ENCODE data around the gene E2F2. TPM values are rescaled to one million over a fixed set of nuclear protein-coding genes. Genes with fewer than 3 reads are reported as not detected.

Gene E2F2
- total and polyA plus RNA-seq, 11 donors = 0.04 to 2.7 (median 0.15) TPM; not detected in 1

DNA sequence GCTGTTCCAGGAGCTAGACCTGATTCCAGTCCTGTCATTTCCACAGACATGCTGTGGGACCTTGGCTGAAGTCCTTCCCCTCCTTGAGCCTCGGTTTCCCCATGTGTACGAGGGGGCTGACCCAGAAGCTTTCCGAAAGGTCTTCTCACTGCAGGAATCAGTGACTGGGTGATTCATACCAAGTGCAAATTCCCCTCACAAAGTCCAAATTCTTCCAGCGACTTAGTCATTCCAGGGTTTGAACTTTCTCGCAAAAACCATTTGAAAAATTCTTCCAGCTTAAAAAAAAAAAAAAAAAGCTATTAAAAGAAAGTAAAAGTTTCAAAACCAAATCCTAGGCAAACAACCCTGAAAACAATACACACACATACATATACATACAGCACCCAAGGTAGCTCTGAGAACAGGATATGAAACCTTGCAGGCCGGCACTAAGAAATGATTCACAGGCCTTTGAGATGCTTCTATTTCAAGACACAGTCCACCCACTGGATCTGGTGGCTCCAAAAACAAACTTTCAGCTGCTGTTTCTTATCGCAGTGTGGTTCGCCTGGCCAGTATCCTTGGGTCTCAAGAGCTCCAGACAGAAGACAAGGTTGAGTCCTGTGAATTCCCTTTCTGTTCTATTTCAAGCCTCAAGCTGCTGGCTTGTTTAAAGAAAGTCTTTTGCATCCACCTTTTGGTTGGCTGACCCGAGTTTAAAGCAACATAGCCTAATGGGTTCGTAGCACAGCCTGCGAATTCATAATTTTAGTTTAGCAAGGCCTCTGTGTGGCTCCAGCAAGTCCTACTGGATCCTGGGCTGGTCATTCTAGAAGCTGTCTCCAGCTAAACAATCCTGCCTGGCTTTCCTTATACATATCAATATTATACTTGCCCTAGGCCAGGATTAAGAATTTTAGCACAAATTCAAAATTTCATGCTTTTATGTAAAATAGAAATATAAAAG lies 46.3 kb upstream of the E2F2 start:
- 31 to 50% (median 43%) methylated on average over 11 of the region's 11 CpGs for WGBS, 4 donors
- TF ChIP-seq, protein P1, sequence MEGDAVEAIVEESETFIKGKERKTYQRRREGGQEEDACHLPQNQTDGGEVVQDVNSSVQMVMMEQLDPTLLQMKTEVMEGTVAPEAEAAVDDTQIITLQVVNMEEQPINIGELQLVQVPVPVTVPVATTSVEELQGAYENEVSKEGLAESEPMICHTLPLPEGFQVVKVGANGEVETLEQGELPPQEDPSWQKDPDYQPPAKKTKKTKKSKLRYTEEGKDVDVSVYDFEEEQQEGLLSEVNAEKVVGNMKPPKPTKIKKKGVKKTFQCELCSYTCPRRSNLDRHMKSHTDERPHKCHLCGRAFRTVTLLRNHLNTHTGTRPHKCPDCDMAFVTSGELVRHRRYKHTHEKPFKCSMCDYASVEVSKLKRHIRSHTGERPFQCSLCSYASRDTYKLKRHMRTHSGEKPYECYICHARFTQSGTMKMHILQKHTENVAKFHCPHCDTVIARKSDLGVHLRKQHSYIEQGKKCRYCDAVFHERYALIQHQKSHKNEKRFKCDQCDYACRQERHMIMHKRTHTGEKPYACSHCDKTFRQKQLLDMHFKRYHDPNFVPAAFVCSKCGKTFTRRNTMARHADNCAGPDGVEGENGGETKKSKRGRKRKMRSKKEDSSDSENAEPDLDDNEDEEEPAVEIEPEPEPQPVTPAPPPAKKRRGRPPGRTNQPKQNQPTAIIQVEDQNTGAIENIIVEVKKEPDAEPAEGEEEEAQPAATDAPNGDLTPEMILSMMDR (IDR thresholded peaks at IDR 0.05) = no peak
- no peak for TF ChIP-seq POLR2A (IDR thresholded peaks at IDR 0.05)
- intact Hi-C loops (cut with DNase I) = loop anchor here in 1 of 10 donors (1.0 kb wide), 1 partner anchor 15 kb away; no protein-coding TSS in a partner anchor
- Histone ChIP-seq H3K9me3 (no peaks in the 10 kb centered on the region), H3K27me3 (no peaks in the 10 kb centered on the region), H3K36me3 (no peaks in the 10 kb centered on the region), H3K27ac (peak overlapping the region; percentile 40 to 87 (median 79)), H3K4me3 (peak overlapping the region in 8 of 12 donors; percentile 5 to 43 (median 26)), H3K4me1 (peaks cover 0 to 53% (median 34%) of the 10 kb centered on the region in 12 donors)
- ATAC-seq = peak; percentile 52 to 86 (median 82)
- peak in 4 of 5 donors; percentile 56 to 71 (median 66) for DNase-seq

DNA sequence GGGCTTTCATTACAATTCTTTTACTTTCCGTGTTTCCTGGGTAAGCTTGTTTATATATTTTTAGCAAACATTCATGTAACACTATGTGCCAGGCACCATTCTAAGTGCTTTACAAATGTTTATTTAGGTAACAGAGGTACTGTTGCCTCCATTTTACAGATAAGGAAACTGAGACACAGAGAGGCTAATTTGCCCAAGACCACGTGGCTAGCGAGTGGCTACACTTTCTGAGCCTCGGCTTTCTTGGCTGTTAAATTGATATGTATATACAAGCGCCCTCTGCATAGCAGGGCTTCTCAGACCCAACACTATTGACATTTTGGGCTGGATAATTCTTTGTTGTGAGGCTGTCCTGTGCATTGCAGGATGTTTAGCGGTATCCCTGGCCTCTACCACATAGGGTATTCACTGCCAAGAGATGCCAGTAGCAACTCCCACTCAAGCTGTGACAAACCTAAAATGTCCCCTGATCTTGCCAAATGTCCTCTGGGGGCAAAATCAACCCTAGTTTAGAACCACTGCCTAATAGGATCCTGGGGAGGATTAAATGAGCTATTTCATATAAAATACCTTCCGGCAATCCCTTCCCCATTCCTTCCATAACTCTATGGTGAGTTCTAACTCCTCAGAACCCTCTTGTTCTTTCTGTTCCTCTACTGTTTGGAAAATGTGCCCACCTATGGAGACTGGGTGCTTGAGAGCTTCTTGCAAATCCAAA lies 45.5 kb upstream of the E2F2 start:
- Histone ChIP-seq H3K27ac (peak overlapping the region; percentile 40 to 87 (median 79)), H3K27me3 (no peaks in the 10 kb centered on the region), H3K4me1 (peaks cover 0 to 52% (median 34%) of the 10 kb centered on the region in 12 donors), H3K4me3 (peak overlapping the region in 8 of 12 donors; percentile 5 to 43 (median 26)), H3K36me3 (no peaks in the 10 kb centered on the region), H3K9me3 (no peaks in the 10 kb centered on the region)
- intact Hi-C loops (cut with DNase I) = loop anchor here in 1 of 10 donors (1.0 kb wide), 1 partner anchor 14 kb away; no protein-coding TSS in a partner anchor
- ATAC-seq = no peak
- DNase-seq = no peak
- WGBS, 4 donors = 77 to 82% (median 81%) methylated on average over 7 of the region's 7 CpGs
- no peak for TF ChIP-seq POLR2A (IDR thresholded peaks at IDR 0.05)
- TF ChIP-seq, protein P1 (IDR thresholded peaks at IDR 0.05) = no peak

DNA sequence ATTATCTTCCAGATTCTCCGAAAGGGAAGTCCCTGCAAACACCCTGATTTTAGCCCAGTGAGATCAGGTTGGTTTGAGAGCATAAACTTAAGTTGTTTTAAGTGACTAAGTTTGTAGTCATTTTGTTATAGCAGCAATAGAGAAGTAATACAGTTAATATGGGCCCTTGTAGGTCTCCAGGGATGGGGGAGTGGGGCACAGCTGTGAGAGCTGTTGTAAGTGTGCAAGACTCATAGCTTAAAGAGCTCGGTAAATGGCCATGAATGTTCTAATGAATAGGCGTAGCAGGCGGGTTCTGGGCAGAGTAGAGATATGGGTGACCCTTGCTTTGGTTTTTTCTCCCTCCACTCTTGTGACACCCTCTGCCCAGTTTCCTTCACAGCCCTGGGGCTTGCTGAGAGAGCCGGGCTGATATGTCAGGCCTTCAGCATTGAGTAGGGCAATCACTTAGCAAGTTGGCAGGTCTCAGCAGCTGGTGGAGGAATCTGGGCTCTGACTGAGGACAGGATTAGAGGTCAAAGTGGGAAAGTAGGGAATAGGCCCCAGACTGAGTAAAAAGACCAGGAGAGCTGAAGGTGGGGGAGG lies 44.3 kb upstream of the E2F2 start:
- H3K36me3 ChIP-seq = no peaks in the 10 kb centered on the region
- no peak for DNase-seq
- H3K9me3 ChIP-seq = no peaks in the 10 kb centered on the region
- 60 to 71% (median 67%) methylated on average over 5 of the region's 5 CpGs for WGBS, 4 donors
- H3K4me1 ChIP-seq = peaks cover 0 to 42% (median 32%) of the 10 kb centered on the region in 12 donors
- no peaks in the 10 kb centered on the region for H3K27me3 ChIP-seq
- intact Hi-C loops (cut with DNase I) = no loop called here
- H3K27ac ChIP-seq = peak overlapping the region in 11 of 12 donors; percentile 36 to 87 (median 73)
- no peak overlapping the region for H3K4me3 ChIP-seq
- ATAC-seq = peak; percentile 17 to 71 (median 33)
- no peak for TF ChIP-seq POLR2A (IDR thresholded peaks at IDR 0.05)
- TF ChIP-seq, protein P1 (IDR thresholded peaks at IDR 0.05) = no peak

Measured in heart left ventricle (tissue), 16 donors.